PFSK-1 (cell line): Measurements from ENCODE around the gene RBM33.

Experiments
- FOXP2 ChIP-seq: optimal IDR thresholded peaks from 2 replicates; pipeline ENCODE3; 2011; ENCODE audit warnings: borderline replicate concordance, control low read depth, inconsistent platforms; ENCODE audit not compliant: insufficient read depth; ENCODE audit errors: extremely low read length, extremely low read depth
- POLR2AphosphoS5 ChIP-seq: IDR thresholded peaks from 2 replicates; pipeline ENCODE4 v1.6.1; 2012; ENCODE audit warnings: low read depth, mild to moderate bottlenecking, control low read depth, low read length, moderate library complexity
- REST ChIP-seq, 2 experiments: IDR thresholded peaks; 2 replicates each; pipeline versions ENCODE4 v1.6.1 to v1.8.0; 2011 to 2012; ENCODE audit warnings: low read depth in 2 of 2, low read length in 2 of 2, control low read depth in 1 of 2, inconsistent platforms in 1 of 2, mild to moderate bottlenecking in 1 of 2, moderate library complexity in 1 of 2; ENCODE audit not compliant: insufficient read depth in 1 of 2
- SIN3A ChIP-seq: IDR thresholded peaks from 2 replicates; pipeline ENCODE4 v1.6.1; 2012; ENCODE audit warnings: mild to moderate bottlenecking, low read length, moderate library complexity, borderline replicate concordance; ENCODE audit not compliant: insufficient read depth
- TAF1 ChIP-seq: IDR thresholded peaks from 2 replicates; pipeline ENCODE4 v1.6.1; 2012; ENCODE audit warnings: low read length, control low read depth, borderline replicate concordance; ENCODE audit not compliant: insufficient read depth

The RBM33 gene

GRCh38 chr7:155763691-155764437 is 119.4 kb downstream of the RBM33 start:
- TF ChIP-seq REST (IDR thresholded peaks at IDR 0.05; ENCODE audit: insufficient read depth in 1 of 2, low read depth in 2 of 2, low read length in 2 of 2) (0 out of 4 replicates have a peak, but pooled peaks of 1 of the 2 experiments have one; percentile 9), SIN3A (no peak)

GRCh38 chr7:155764438-155764793 is 120.0 kb downstream of the RBM33 start:
- TF ChIP-seq REST (IDR thresholded peaks at IDR 0.05; ENCODE audit: insufficient read depth in 1 of 2, low read depth in 2 of 2, low read length in 2 of 2) (0 out of 4 replicates have a peak, but pooled peaks of 1 of the 2 experiments have one; percentile 2), TAF1 (no peak)

- no peak for TF ChIP-seq POLR2AphosphoS5
- TF ChIP-seq FOXP2: no peak
- no peak for TF ChIP-seq REST (IDR thresholded peaks at IDR 0.05; ENCODE audit: insufficient read depth in 1 of 2, low read depth in 2 of 2, low read length in 2 of 2)
- TF ChIP-seq SIN3A: no peak
- no peak for TF ChIP-seq TAF1
Measured at GRCh38 chr7:155765458-155765857, 121.0 kb downstream of the RBM33 start.

GRCh38 chr7:155766386-155766785 is 121.9 kb downstream of the RBM33 start:
- TF ChIP-seq POLR2AphosphoS5 (no peak), SIN3A (no peak), FOXP2 (no peak), TAF1 (no peak), REST (IDR thresholded peaks at IDR 0.05; ENCODE audit: insufficient read depth in 1 of 2, low read depth in 2 of 2, low read length in 2 of 2) (no peak)
